Esophagus (tissue), 2 donors: Measurements from ENCODE around the gene BST2. TPM values are rescaled to one million over a fixed set of nuclear protein-coding genes. Genes with fewer than 3 reads are reported as not detected.

ENCODE experiments used
- H3K27ac ChIP-seq, 2 donors: one replicate each; pipeline ENCODE4 v1.5.1; 2013; ENCODE audit warnings: low read depth in 2 of 2, mild to moderate bottlenecking in 2 of 2, inconsistent platforms in 1 of 2, low read length in 1 of 2, moderate library complexity in 1 of 2
- H3K27me3 ChIP-seq, 2 donors: one replicate each; pipeline ENCODE4 v1.6.1; 2013; ENCODE audit warnings: low read length in 2 of 2, control low read depth in 1 of 2, mild to moderate bottlenecking in 1 of 2; ENCODE audit not compliant: insufficient read depth in 2 of 2, control insufficient read depth in 1 of 2
- H3K36me3 ChIP-seq, 2 donors: one replicate each; pipeline ENCODE4 v1.6.1; 2013; ENCODE audit warnings: low read length in 1 of 2; ENCODE audit not compliant: control insufficient read depth in 2 of 2, insufficient read depth in 2 of 2
- H3K4me1 ChIP-seq, 2 donors: one replicate each; pipeline ENCODE4 v1.6.1; 2013; ENCODE audit warnings: low read length in 1 of 2; ENCODE audit not compliant: control insufficient read depth in 2 of 2, insufficient read depth in 2 of 2
- H3K4me3 ChIP-seq, 2 donors: one replicate each; pipeline ENCODE4 v1.5.1; 2013; ENCODE audit warnings: low read length in 2 of 2, mild to moderate bottlenecking in 2 of 2, low read depth in 1 of 2, moderate library complexity in 1 of 2
- H3K9me3 ChIP-seq, 2 donors: one replicate each; pipeline ENCODE4 v1.6.1; 2013; ENCODE audit warnings: mild to moderate bottlenecking in 2 of 2, low read depth in 1 of 2, low read length in 1 of 2, moderate library complexity in 1 of 2; ENCODE audit not compliant: control insufficient read depth in 2 of 2, insufficient read depth in 1 of 2
- WGBS, 2 donors: extraction: QIAGEN DNeasy Blood & Tissue Kit; methylation state at CpG; one replicate each; pipeline ENCODE4 v1.1.7; 2013; 5-methylcytosine and 5-hydroxymethylcytosine counted together
- polyA plus RNA-seq, 2 donors: library from polyadenylated mRNA; stranded (reverse); fragments of 200-250 nt; gene quantifications; one replicate each; pipeline ENCODE4 v1.2.3, GENCODE V29; 2013
- donor health status: healthy with polysubstance abuse.
- donor health status: Bipolar disorder and iron deficiency.

The BST2 gene
- polyA plus RNA-seq, 2 donors, result 8.5 to 17.6 TPM

DNA sequence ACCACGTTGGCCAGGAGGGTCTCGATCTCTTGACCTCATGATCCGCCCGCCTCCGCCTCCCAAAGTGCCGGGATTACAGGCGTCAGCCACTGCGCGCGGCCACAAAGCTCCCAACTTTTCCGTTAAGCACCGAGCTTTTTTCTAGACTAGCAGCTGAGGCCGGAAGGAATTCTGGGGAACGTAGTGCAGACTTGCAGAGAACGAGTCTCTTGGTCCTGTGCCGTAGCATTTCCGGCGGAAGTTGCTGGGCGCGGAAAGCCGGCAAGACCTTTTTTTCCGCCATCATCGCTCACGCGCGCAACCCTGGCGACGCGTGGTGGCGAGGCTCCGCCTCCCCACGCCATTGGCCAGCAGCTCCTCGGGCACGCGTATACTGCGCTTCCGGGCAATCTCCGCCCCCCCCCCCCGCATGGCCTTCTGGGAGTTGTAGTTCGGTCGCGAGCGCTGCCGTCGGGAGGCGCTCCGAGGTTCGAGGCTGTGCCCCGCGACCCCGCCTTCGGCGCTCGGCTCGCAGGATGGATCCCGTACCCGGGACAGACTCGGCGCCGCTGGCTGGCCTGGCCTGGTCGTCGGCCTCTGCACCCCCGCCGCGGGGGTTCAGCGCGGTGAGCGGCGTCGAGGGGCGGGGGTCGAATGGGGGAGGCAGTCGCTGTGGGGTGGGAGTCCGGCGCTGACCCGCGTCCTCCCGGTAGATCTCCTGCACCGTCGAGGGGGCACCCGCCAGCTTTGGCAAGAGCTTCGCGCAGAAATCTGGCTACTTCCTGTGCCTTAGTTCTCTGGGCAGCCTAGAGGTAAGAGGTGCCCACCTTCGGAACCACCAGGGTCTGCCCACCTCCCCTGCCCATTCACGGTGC lies 14.4 kb upstream of the BST2 start, which contains the start of gene MVB12A:
MVB12A (plus strand) TSS at position 427 of the 854 bp plus-strand sequence; CDS start at position 516, 89 bp downstream.
- peak within 1 kb of the TSS; percentile 67 to 68 for H3K4me3 ChIP-seq
- H3K9me3 ChIP-seq, result no peaks in the 10 kb centered on the region
- H3K27me3 ChIP-seq, result no peaks in the 10 kb centered on the region
- peaks cover 0 to 8% of the 10 kb centered on the region in 2 donors for H3K36me3 ChIP-seq
- 1% methylated on average over 82 to 85 of the region's 85 CpGs for WGBS, 2 donors
- H3K4me1 ChIP-seq, result peaks cover 0 to 2% of the 10 kb centered on the region in 2 donors
- H3K27ac ChIP-seq, result peak within 1 kb of the TSS; percentile 71 to 81

GRCh38 chr19:17419154-17419620 lies 13.8 kb upstream of the BST2 start:
- peaks cover 0 to 8% of the 10 kb centered on the region in 2 donors for H3K36me3 ChIP-seq
- 25 to 33% methylated on average over 8 of the region's 8 CpGs for WGBS, 2 donors
- peak overlapping the region; percentile 39 to 48 for H3K4me3 ChIP-seq
- peaks cover 0 to 2% of the 10 kb centered on the region in 2 donors for H3K4me1 ChIP-seq
- no peaks in the 10 kb centered on the region for H3K9me3 ChIP-seq
- H3K27me3 ChIP-seq, result no peaks in the 10 kb centered on the region
- H3K27ac ChIP-seq, result peak overlapping the region; percentile 62 to 81

DNA sequence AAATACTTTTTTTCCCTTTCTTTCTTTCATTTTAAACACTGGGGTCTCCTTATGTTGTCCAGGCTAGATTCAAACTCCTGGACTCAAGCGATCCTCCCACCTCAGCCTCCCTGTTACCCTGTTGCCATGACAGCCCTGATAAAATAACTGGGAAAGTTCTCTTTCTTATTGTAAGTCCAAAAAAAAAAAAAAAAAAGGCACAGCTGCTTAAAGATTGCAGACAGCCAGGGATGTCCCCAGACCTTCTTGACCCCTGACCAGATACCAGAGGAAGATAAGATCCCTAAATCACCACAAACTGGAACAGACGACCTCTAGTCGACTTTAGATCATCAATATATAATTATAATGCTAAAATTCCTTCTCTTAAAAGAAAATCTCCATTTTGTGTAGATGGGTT lies 13.3 kb upstream of the BST2 start:
- peaks cover 0 to 8% of the 10 kb centered on the region in 2 donors for H3K36me3 ChIP-seq
- H3K9me3 ChIP-seq, result no peaks in the 10 kb centered on the region
- peaks cover 0 to 2% of the 10 kb centered on the region in 2 donors for H3K4me1 ChIP-seq
- H3K27me3 ChIP-seq, result no peaks in the 10 kb centered on the region
- no peak overlapping the region for H3K27ac ChIP-seq
- 66 to 79% methylated on average over 3 of the region's 3 CpGs for WGBS, 2 donors
- H3K4me3 ChIP-seq, result no peak overlapping the region

DNA sequence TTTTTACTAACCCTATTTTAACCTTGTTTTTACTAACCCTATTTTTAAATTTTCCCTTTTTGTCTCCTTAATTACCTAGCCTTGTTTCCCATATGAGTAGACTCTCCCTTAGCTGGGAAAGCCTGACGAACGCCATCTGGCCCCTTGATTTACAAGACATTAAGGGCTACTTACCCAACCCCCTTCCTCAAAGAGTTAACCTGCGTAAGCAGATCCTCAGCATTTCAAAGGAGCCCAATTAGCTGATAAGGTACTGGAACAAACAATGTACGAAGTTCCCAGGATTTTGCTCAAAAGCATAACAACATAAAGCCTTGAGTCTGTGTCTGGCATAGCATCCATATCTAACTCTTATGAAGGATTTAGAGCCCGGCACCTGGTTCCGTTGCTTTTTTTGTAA lies 9.7 kb upstream of the BST2 start:
- WGBS, 2 donors, result 75 to 81% methylated on average over 6 of the region's 6 CpGs
- no peak overlapping the region for H3K27ac ChIP-seq
- H3K4me3 ChIP-seq, result no peak overlapping the region
- no peaks in the 10 kb centered on the region for H3K4me1 ChIP-seq
- no peaks in the 10 kb centered on the region for H3K36me3 ChIP-seq
- no peaks in the 10 kb centered on the region for H3K27me3 ChIP-seq
- H3K9me3 ChIP-seq, result no peaks in the 10 kb centered on the region

DNA sequence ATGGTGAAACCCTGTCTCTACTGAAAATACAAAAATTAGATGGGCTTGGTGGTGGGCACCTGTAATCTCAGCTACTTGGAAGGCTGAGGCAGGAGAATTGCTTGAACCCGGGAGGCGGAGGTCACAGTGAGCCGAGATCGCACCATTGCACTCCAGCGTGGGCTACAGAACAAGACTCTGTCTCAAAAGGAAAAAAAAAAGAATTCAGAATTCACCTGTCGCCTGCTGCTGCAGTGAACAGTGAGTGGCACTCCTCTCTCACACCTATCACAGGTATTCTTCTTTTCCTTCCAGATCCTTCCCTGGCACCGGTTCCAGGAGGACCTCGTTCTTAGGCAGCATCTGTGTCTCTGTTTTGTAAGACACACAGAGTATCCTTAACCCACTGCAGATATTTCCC lies 8.7 kb upstream of the BST2 start:
- Histone ChIP-seq H3K9me3 (no peaks in the 10 kb centered on the region), H3K36me3 (no peaks in the 10 kb centered on the region), H3K4me3 (no peak overlapping the region), H3K27ac (no peak overlapping the region), H3K4me1 (no peaks in the 10 kb centered on the region), H3K27me3 (no peaks in the 10 kb centered on the region)
- 93% methylated on average over 8 of the region's 8 CpGs for WGBS, 2 donors

- no peak overlapping the region for H3K27ac ChIP-seq
- 81 to 86% methylated on average over 11 of the region's 11 CpGs for WGBS, 2 donors
- no peaks in the 10 kb centered on the region for H3K4me1 ChIP-seq
- no peaks in the 10 kb centered on the region for H3K27me3 ChIP-seq
- no peak overlapping the region for H3K4me3 ChIP-seq
- H3K9me3 ChIP-seq, result no peaks in the 10 kb centered on the region
- H3K36me3 ChIP-seq, result no peaks in the 10 kb centered on the region
Observed at GRCh38 chr19:17411801-17412200, 6.4 kb upstream of the BST2 start.

DNA sequence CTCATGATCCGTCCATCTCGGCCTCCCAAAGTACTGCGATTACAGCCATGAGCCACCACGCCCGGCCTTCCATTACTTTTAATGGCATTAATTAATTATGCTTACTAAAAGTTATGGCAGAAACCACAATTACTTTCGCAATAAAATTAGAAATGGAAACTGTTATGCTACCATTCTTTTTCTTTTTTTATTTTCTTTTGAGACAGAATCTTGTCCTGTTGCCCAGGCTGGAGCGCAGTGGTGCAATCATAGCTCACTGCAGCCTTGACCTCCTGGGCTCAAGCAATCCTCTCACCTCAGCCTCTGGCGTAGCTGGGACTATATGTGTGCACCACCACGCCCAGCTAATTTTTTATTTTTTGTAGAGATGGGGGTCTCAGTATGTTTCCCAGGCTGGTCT lies 4.6 kb upstream of the BST2 start:
- Histone ChIP-seq H3K4me3 (no peak overlapping the region), H3K27ac (no peak overlapping the region), H3K9me3 (no peaks in the 10 kb centered on the region), H3K36me3 (no peaks in the 10 kb centered on the region), H3K4me1 (peaks cover 4 to 7% of the 10 kb centered on the region in 2 donors), H3K27me3 (no peaks in the 10 kb centered on the region)
- WGBS, 2 donors, result 83% methylated on average over 9 of the region's 9 CpGs

GRCh38 chr19:17406887-17407196 lies 1.4 kb upstream of the BST2 start:
- 22 to 33% methylated on average over 2 of the region's 2 CpGs for WGBS, 2 donors
- H3K36me3 ChIP-seq, result no peaks in the 10 kb centered on the region
- peak overlapping the region; percentile 10 to 40 for H3K4me3 ChIP-seq
- no peaks in the 10 kb centered on the region for H3K9me3 ChIP-seq
- no peaks in the 10 kb centered on the region for H3K27me3 ChIP-seq
- peak overlapping the region; percentile 79 to 89 for H3K27ac ChIP-seq
- H3K4me1 ChIP-seq, result peaks cover 4 to 7% of the 10 kb centered on the region in 2 donors

DNA sequence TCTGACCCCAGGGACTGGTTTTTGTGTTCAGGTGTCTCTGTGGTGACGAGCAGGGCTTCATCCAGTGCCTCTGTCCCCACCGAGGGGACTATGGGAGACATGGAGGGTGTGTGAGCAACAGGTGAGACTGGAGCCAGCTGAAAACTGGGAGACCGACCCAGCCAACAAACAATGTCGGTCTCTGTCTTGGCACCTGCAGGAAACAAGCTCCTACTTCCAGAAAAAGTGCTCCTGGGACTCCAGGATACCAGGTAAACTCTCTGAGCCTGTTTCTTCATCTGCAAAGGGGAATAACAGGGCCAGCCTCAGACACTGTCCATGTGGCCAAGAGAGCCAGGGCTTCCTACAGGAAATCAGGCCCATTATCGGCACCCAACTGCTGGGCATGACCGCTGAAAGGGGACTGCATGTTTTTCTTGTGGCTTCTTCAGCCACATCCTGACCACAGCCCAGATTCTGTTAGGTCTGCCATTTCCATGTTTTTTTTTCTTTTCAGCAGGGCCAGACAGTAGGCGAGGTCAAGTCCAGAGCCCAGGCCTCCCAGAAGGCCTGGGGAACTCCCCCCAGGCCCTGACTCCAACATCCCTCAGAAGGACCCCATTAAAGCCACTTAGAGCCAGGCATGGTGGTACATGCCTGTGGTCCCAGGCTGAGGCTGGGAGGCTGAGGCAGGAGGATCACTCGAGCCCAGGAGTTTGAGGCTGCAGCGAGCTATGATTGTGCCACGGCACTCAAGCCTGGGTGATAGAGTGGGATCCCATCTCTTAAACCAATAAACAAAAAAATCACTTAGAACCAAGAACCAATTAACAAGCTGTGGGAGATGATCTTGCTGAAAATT lies 836 bp upstream of the BST2 start:
- Histone ChIP-seq H3K27me3 (no peaks in the 10 kb centered on the region), H3K27ac (peak overlapping the region; percentile 79 to 89), H3K4me3 (peak overlapping the region; percentile 32 to 40), H3K36me3 (no peaks in the 10 kb centered on the region), H3K4me1 (peaks cover 4 to 7% of the 10 kb centered on the region in 2 donors), H3K9me3 (no peaks in the 10 kb centered on the region)
- 52 to 60% methylated on average over 10 of the region's 10 CpGs for WGBS, 2 donors
